Amygdala (tissue), 56 donors: ENCODE measurements around the gene ANKRD18A.
"Not testable (repeated sequence)": the region's sequence is repeated elsewhere in the genome, so short reads cannot be mapped to it uniquely, and the experiment has no call there.

Experiments
- DNase-seq, 56 donors: peaks; one replicate each; lab custom pipeline; 2025; lab: John Stamatoyannopoulos, UW

The ANKRD18A gene

GRCh38 chr9:38634315-38634714 is 13.9 kb upstream of the ANKRD18A start:
- DNase-seq = no peak

DNA sequence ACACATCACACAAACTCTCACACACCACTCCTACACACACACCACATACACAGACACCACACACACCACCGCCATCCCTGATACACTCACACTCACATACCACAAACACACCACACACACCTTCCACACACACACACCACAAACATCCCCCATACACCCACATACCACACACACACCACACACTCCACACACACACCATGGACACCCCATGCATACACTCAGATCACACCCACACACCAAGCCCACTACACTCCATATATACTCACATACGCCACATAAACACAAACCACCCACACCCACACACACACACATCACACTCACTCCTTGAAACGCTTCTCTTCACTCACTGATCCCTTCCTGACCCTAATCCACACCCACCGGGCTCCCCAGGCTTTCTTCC is 9.1 kb upstream of the ANKRD18A start:
- no peak for DNase-seq

DNA sequence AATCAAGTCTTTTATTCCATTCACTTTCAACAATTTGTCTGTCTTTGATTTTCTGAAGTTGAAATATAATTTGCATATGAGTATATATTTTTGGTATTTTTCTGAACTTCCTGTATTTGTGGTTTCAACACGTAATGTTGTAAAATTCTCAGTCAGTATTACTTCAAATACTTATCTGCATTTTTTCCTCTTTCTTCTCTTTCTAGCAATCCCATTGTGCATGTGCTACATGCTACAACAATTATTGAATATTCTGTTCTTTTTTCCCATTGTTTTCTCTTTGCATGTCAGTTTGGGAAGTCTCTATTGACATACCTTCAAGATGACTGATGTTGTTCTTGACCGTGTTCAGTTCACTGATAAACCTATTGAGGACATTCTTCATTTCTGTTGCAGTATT is 5.6 kb upstream of the ANKRD18A start:
- no peak for DNase-seq

GRCh38 chr9:38622951-38623350 is 2.6 kb upstream of the ANKRD18A start:
- no peak for DNase-seq

- DNase-seq = peak in 5 of 56 donors; percentile 19 to 57 (median 33)
These were observed 1.9 kb upstream of the ANKRD18A start for GRCh38 chr9:38622288-38622674.

- peak in 6 of 56 donors; percentile 15 to 57 (median 32) for DNase-seq
These were observed 1.3 kb upstream of the ANKRD18A start for GRCh38 chr9:38621434-38622287.

GRCh38 chr9:38619556-38620447 is 594 bp downstream of the ANKRD18A start:
- DNase-seq = peak in 1 of 56 donors; percentile 37

- DNase-seq = not testable (repeated sequence)
These were observed 22.2 kb downstream of the ANKRD18A start for GRCh38 chr9:38598029-38598745.

- DNase-seq = not testable (repeated sequence)
These were observed 25.3 kb downstream of the ANKRD18A start for GRCh38 chr9:38595117-38595516.

DNA sequence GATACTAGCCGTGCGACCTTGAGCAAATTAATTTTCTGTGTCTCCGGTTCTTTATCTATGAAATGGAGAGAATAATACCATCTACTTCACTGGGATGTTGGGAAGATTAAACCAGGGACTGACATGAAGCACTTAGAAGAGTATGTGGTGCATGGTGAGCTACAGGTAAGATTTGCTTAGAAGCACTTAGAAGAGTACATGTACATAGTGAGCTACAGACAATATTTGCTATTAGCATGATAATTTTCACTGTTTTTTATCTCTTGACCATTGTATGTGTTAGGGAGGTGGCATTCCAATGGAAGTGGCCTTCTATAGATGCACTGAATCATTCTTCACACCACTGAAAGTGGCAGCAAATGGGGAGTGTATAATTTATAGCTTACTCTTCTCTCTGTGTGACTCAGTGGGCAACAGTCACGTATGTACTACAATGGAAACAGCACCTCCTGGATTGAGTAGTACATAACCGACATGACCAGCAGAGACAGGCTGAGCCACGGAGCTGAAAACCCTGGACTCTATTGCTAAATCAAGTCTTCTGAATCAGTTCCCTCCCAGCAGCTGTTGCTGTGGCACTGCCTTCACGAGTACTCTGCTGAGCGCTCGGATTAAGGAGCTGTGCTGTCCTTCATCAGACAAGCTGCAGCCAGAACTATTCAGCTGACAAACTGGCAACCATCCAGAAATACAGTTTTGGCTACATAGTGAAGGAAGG is 28.9 kb downstream of the ANKRD18A start:
- DNase-seq = peak in 21 of 56 donors; percentile 0 to 38 (median 11)

DNA sequence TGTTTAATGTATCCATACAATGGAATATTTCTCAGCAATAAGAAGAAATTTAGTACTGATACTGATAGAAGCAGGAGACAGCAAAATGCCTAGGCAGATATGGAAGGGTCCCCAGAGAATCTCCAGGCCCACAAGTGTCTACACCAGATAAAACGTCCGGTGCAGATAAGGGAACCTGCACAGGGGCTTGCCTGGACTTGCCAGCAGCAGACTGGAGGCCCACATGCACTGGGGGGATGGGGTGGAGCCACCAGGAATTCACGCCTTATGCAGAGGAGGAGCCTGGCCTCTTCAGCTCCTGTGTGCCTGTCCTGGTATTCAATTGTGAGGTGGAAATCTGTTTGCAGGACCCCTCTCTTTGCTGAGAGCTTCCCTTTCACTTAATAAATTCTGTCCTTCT is 36.6 kb downstream of the ANKRD18A start:
- DNase-seq = not testable (repeated sequence)

GRCh38 chr9:38580112-38580511 is 40.3 kb downstream of the ANKRD18A start:
- not testable (repeated sequence) for DNase-seq

DNA sequence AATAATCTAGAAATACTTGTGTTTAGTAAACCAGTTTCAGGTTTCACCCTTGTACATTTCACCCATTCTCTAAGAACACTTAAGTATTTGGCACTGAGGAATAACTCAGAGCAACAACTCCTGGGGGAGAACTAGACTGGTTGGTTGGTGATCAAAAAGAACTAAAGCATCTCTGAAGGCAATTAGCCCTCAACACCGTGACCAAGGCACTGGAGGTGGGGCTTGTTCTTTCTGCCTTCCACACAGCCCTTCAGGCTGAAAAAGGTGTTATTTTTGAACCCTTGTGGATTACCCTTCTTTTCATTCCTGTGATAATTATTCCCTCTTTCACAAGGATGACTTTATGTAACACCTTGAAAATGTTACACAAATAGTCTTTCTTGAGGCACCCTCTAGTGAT is 44.2 kb downstream of the ANKRD18A start:
- not testable (repeated sequence) for DNase-seq

- DNase-seq = not testable (repeated sequence)
These were observed 54.3 kb downstream of the ANKRD18A start for GRCh38 chr9:38566048-38566447.

DNA sequence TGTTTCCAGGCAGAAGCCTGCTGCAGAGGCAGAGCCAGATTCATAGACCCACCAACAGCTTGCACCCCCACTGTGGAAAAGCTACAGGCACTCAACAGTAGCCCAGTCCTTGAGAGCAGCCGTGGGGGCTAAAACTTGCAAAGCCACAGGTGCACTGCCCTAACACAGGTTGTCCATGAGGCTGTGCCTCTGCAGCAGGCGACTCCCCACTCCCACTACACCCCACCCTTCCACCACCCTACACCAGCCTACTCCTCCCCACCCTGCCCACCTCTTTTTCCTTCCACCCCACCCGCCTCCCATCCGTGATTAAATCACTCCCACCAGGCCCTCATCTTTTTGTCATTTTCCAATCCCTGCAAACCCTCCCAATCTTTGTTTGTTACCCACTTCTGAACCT is 55.2 kb downstream of the ANKRD18A start:
- DNase-seq = not testable (repeated sequence)

- not testable (repeated sequence) for DNase-seq
These were observed 56.5 kb downstream of the ANKRD18A start for GRCh38 chr9:38563911-38564310.

GRCh38 chr9:38561134-38561533 is 59.3 kb downstream of the ANKRD18A start:
- DNase-seq = not testable (repeated sequence)

GRCh38 chr9:38559172-38559571 is 61.2 kb downstream of the ANKRD18A start:
- DNase-seq = not testable (repeated sequence)

- not testable (repeated sequence) for DNase-seq
These were observed 62.6 kb downstream of the ANKRD18A start for GRCh38 chr9:38557746-38558145.

GRCh38 chr9:38554966-38555365 is 65.4 kb downstream of the ANKRD18A start:
- DNase-seq = not testable (repeated sequence)
